ENCODE data around the gene DLG1. TPM values are rescaled to one million over a fixed set of nuclear protein-coding genes. Genes with fewer than 3 reads are reported as not detected.

The DLG1 gene
- polyA plus RNA-seq, 1 donor from 2014 or later: 43.9 TPM

GRCh38 chr3:197333901-197334639 is 35.7 kb upstream of the DLG1 start:
- Histone ChIP-seq H3K27me3 (ENCODE audit: insufficient read depth, low read depth, low read length) (no peaks in the 10 kb centered on the region), H4K20me1 (ENCODE audit: insufficient read depth) (no peaks in the 10 kb centered on the region), H3K36me3 (ENCODE audit: insufficient read depth, low read length) (no peaks in the 10 kb centered on the region), H2AFZ (ENCODE audit: low read depth, low read length) (no peak overlapping the region), H3F3A (ENCODE audit: insufficient read depth, low read length, poor library complexity, severe bottlenecking) (no peaks in the 10 kb centered on the region), H3K27ac (ENCODE audit: low read length) (no peak overlapping the region), H3K9me3 (ENCODE audit: low read length) (no peaks in the 10 kb centered on the region), H3K9ac (ENCODE audit: low read length) (no peak overlapping the region), H3K4me3 (ENCODE audit: low read length) (no peak overlapping the region), H3K79me2 (replicated peaks; ENCODE audit: insufficient read depth, low read length) (no peaks in the 10 kb centered on the region), H3K9me2 (ENCODE audit: insufficient read depth, low read length) (no peaks in the 10 kb centered on the region), H3K4me2 (ENCODE audit: low read length) (no peak overlapping the region)
- TF ChIP-seq REST (IDR thresholded peaks at IDR 0.05; ENCODE audit: borderline replicate concordance) (no peak), SMC3 (conservative IDR thresholded peaks at IDR 0.05; ENCODE audit: poor library complexity) (no peak), POLR2AphosphoS5 (IDR thresholded peaks at IDR 0.05) (no peak), TAF1 (IDR thresholded peaks at IDR 0.05; ENCODE audit: low read depth) (no peak), RAD21 (conservative IDR thresholded peaks at IDR 0.05) (no peak), EP300 (conservative IDR thresholded peaks at IDR 0.05; ENCODE audit: poor library complexity, severe bottlenecking) (no peak), CTCF (IDR thresholded peaks at IDR 0.05; ENCODE audit: poor library complexity, severe bottlenecking) (no peak)

GRCh38 chr3:197331131-197331530 is 32.7 kb upstream of the DLG1 start:
- TF ChIP-seq EZH2 (IDR thresholded peaks at IDR 0.05; ENCODE audit: borderline replicate concordance, insufficient read depth, low read length, poor library complexity, severe bottlenecking) (no peak), CTCF (IDR thresholded peaks at IDR 0.05; ENCODE audit: poor library complexity, severe bottlenecking) (no peak), MXI1 (conservative IDR thresholded peaks at IDR 0.05; ENCODE audit: poor library complexity, severe bottlenecking) (no peak), TAF1 (IDR thresholded peaks at IDR 0.05; ENCODE audit: low read depth) (no peak), REST (IDR thresholded peaks at IDR 0.05; ENCODE audit: borderline replicate concordance) (no peak), RAD21 (conservative IDR thresholded peaks at IDR 0.05) (no peak)
- H3K9me3 ChIP-seq (ENCODE audit: low read length): no peaks in the 10 kb centered on the region
- no peaks in the 10 kb centered on the region for H3F3A ChIP-seq (ENCODE audit: insufficient read depth, low read length, poor library complexity, severe bottlenecking)
- H3K9me2 ChIP-seq (ENCODE audit: insufficient read depth, low read length): no peaks in the 10 kb centered on the region
- no peak overlapping the region for H3K4me3 ChIP-seq (ENCODE audit: low read length)
- H3K27me3 ChIP-seq (ENCODE audit: insufficient read depth, low read depth, low read length): no peaks in the 10 kb centered on the region
- no peaks in the 10 kb centered on the region for H4K20me1 ChIP-seq (ENCODE audit: insufficient read depth)
- no peak overlapping the region for H3K4me2 ChIP-seq (ENCODE audit: low read length)
- H3K36me3 ChIP-seq (ENCODE audit: insufficient read depth, low read length): no peaks in the 10 kb centered on the region
- no peak overlapping the region for H2AFZ ChIP-seq (ENCODE audit: low read depth, low read length)
- H3K79me2 ChIP-seq (replicated peaks; ENCODE audit: insufficient read depth, low read length): no peaks in the 10 kb centered on the region
- no peak overlapping the region for H3K27ac ChIP-seq (ENCODE audit: low read length)
- no peak overlapping the region for H3K9ac ChIP-seq (ENCODE audit: low read length)

All from neural cell (in vitro differentiated cells).